Smooth muscle cell (in vitro differentiated cells): ENCODE measurements around the gene PRKCH. TPM values are rescaled to one million over a fixed set of nuclear protein-coding genes. Genes with fewer than 3 reads are reported as not detected.

Source experiments
- DNase-seq: peaks from one replicate; lab custom pipeline; 2025; ENCODE audit not compliant: unreplicated experiment; lab: John Stamatoyannopoulos, UW
- H2AFZ ChIP-seq: fragments of 200-600 bp; sonication (generic); 2 replicates; pipeline ENCODE4 v1.6.0; 2016; ENCODE audit warnings: antibody characterized with exemption, low read depth, mild to moderate bottlenecking
- H3F3A ChIP-seq: fragments of 200-600 bp; sonication (generic); 2 replicates; pipeline ENCODE4 v1.6.0; 2017; ENCODE audit warnings: antibody characterized with exemption, low read depth
- H3K27ac ChIP-seq: fragments of 200-600 bp; sonication (generic); 2 replicates; pipeline ENCODE4 v1.5.1; 2016; ENCODE audit warnings: low read depth, mild to moderate bottlenecking
- H3K27me3 ChIP-seq: fragments of 200-600 bp; sonication (generic); 2 replicates; pipeline ENCODE4 v1.6.1; 2016; ENCODE audit warnings: low read depth, mild to moderate bottlenecking
- H3K36me3 ChIP-seq: fragments of 200-600 bp; sonication (generic); 2 replicates; pipeline ENCODE4 v1.5.1; 2016; ENCODE audit warnings: low read depth
- H3K4me1 ChIP-seq: fragments of 200-600 bp; sonication (generic); 2 replicates; pipeline ENCODE4 v1.5.1; 2016; ENCODE audit warnings: low read depth
- H3K4me2 ChIP-seq: fragments of 200-600 bp; sonication (generic); 2 replicates; pipeline ENCODE4 v1.6.0; 2016; ENCODE audit warnings: mild to moderate bottlenecking
- H3K4me3 ChIP-seq: fragments of 200-600 bp; sonication (generic); 2 replicates; pipeline ENCODE4 v1.5.1; 2016; ENCODE audit warnings: mild to moderate bottlenecking
- H3K79me2 ChIP-seq: fragments of 200-600 bp; sonication (generic); 2 replicates; pipeline ENCODE4 v1.6.0; 2016; ENCODE audit warnings: low read depth, mild to moderate bottlenecking
- H3K9ac ChIP-seq: fragments of 200-600 bp; sonication (generic); 2 replicates; pipeline ENCODE4 v1.6.0; 2016; ENCODE audit warnings: low read depth
- H3K9me3 ChIP-seq: fragments of 200-600 bp; sonication (generic); replicated peaks from 2 replicates; pipeline ENCODE4 v1.5.1; 2016; ENCODE audit warnings: low read depth
- H4K20me1 ChIP-seq: fragments of 200-600 bp; sonication (generic); 2 replicates; pipeline ENCODE4 v1.6.0; 2016; ENCODE audit warnings: low read depth
- CTCF ChIP-seq: fragments of 200-600 bp; sonication (generic); IDR thresholded peaks from 2 replicates; pipeline ENCODE4 v1.5.1; 2017; ENCODE audit warnings: borderline replicate concordance, mild to moderate bottlenecking, antibody characterized with exemption; ENCODE audit not compliant: insufficient read depth, poor library complexity, severe bottlenecking
- WGBS: methylation state at CpG from one replicate; pipeline ENCODE4 v1.1.7; 2016; ENCODE audit warnings: low lambda C conversion rate; 5-methylcytosine and 5-hydroxymethylcytosine counted together
- polyA plus RNA-seq: library from polyadenylated mRNA; unstranded; fragments of >200 nt; fragmentation: Nextera tagmentation; extraction: Ambion mirVana; gene quantifications from 2 replicates; pipeline ENCODE4 v1.2.1, GENCODE V29; 2016
- total RNA-seq: library from RNA; depleted of rRNA; stranded (reverse); fragments of >200 nt; gene quantifications from 2 replicates; pipeline ENCODE4 v1.2.3, GENCODE V29; 2014

PRKCH gene
- total and polyA plus RNA-seq, 2 experiments from 2014 or later: 1.5 to 7.6 TPM

DNA sequence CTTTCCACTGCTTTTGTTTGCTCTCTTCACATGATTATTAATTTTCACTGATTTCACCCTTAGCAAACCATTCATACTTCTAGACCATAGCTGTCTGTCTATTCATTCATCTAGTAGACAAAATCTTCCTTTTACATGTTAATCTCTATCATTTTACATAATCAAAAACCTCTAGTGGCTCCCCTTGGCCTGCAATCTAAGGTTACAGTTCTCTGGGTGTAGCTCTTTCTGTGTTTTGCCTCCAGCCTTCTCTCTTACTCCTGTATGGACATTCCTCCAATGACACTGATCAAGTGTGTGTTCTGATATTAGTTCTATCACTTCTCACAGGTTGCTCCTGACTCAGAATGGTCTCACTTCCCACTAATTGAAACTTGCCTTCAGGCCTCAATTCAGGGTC lies 56.4 kb downstream of the PRKCH start:
- no peak overlapping the region for H3K4me3 ChIP-seq
- H3K27me3 ChIP-seq: no peaks in the 10 kb centered on the region
- TF ChIP-seq CTCF: no peak
- H3K27ac ChIP-seq: no peak overlapping the region
- H3K9ac ChIP-seq: no peak overlapping the region
- H3K9me3 ChIP-seq: no peaks in the 10 kb centered on the region
- no peaks in the 10 kb centered on the region for H3F3A ChIP-seq
- H3K36me3 ChIP-seq: no peaks in the 10 kb centered on the region
- H2AFZ ChIP-seq: no peak overlapping the region
- H4K20me1 ChIP-seq: no peaks in the 10 kb centered on the region
- no peaks in the 10 kb centered on the region for H3K79me2 ChIP-seq
- DNase-seq: no peak
- H3K4me2 ChIP-seq: no peak overlapping the region
- no peaks in the 10 kb centered on the region for H3K4me1 ChIP-seq

GRCh38 chr14:61379639-61380184 lies 58.3 kb downstream of the PRKCH start:
- Histone ChIP-seq H3K4me1 (no peaks in the 10 kb centered on the region), H3K79me2 (no peaks in the 10 kb centered on the region), H3K27me3 (no peaks in the 10 kb centered on the region), H2AFZ (no peak overlapping the region), H3K27ac (no peak overlapping the region), H4K20me1 (no peaks in the 10 kb centered on the region), H3F3A (no peaks in the 10 kb centered on the region), H3K9ac (no peak overlapping the region), H3K4me3 (no peak overlapping the region), H3K9me3 (no peaks in the 10 kb centered on the region), H3K36me3 (no peaks in the 10 kb centered on the region), H3K4me2 (no peak overlapping the region)
- no peak for DNase-seq
- 91% methylated on average over 8 of the region's 8 CpGs for WGBS
- no peak for TF ChIP-seq CTCF

GRCh38 chr14:61380984-61381383 lies 59.6 kb downstream of the PRKCH start:
- 80% methylated on average over 3 of the region's 3 CpGs for WGBS
- H3K36me3 ChIP-seq: no peaks in the 10 kb centered on the region
- no peak overlapping the region for H3K4me3 ChIP-seq
- no peaks in the 10 kb centered on the region for H3F3A ChIP-seq
- no peaks in the 10 kb centered on the region for H3K27me3 ChIP-seq
- H3K9ac ChIP-seq: no peak overlapping the region
- no peaks in the 10 kb centered on the region for H3K4me1 ChIP-seq
- H4K20me1 ChIP-seq: no peaks in the 10 kb centered on the region
- H2AFZ ChIP-seq: no peak overlapping the region
- peak; percentile 17 for TF ChIP-seq CTCF
- no peak overlapping the region for H3K27ac ChIP-seq
- no peaks in the 10 kb centered on the region for H3K9me3 ChIP-seq
- H3K79me2 ChIP-seq: no peaks in the 10 kb centered on the region
- DNase-seq: no peak
- no peak overlapping the region for H3K4me2 ChIP-seq

DNA sequence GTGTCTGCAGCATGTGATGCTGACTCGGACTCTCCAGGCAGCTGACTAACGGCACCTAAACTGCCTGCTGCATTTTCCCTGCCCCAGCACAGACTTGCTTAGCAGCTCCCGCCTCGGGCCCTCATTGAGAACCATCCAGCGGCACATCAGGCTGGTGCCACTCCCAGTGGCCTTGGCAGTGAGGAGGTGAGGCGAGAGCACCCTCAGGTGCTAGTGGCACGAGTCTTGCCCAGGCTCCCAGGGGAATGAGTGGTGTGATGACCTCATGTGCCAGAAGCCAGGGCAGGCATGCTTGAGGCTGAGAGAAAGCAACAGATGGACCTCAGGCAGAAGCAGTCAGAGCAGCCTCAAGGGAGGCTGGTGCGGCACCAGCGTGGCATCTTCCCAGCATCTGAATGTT lies 60.2 kb downstream of the PRKCH start:
- no peaks in the 10 kb centered on the region for H3K9me3 ChIP-seq
- DNase-seq: no peak
- no peak for TF ChIP-seq CTCF
- H4K20me1 ChIP-seq: no peaks in the 10 kb centered on the region
- 70% methylated on average over 9 of the region's 9 CpGs for WGBS
- H3K27me3 ChIP-seq: no peaks in the 10 kb centered on the region
- H3K9ac ChIP-seq: no peak overlapping the region
- H3F3A ChIP-seq: no peaks in the 10 kb centered on the region
- no peaks in the 10 kb centered on the region for H3K79me2 ChIP-seq
- H3K36me3 ChIP-seq: no peaks in the 10 kb centered on the region
- no peak overlapping the region for H3K27ac ChIP-seq
- H2AFZ ChIP-seq: no peak overlapping the region
- H3K4me2 ChIP-seq: no peak overlapping the region
- H3K4me1 ChIP-seq: no peaks in the 10 kb centered on the region
- no peak overlapping the region for H3K4me3 ChIP-seq
